K562 (cell line): ENCODE data around the gene HES4. TPM values are rescaled to one million over a fixed set of nuclear protein-coding genes. Genes with fewer than 3 reads are reported as not detected.

Experiments used
- BCOR ChIP-seq: fragments of 450-650 bp; IDR thresholded peaks from 2 replicates; pipeline ENCODE4 v1.6.1; 2016
- JUN ChIP-seq, 2 experiments: sonication (generic) in 1 of 2; formaldehyde crosslinking in 1 of 2; IDR thresholded peaks; 2 replicates each; pipeline versions ENCODE4 v1.6.1 to v1.8.0; 2012 to 2022; ENCODE audit warnings: borderline replicate concordance in 2 of 2, mild to moderate bottlenecking in 2 of 2, improper control_type of control experiment in 1 of 2, low read depth in 1 of 2, low read length in 1 of 2, missing genetic modification reagents in 1 of 2
- KLF10 ChIP-seq: fragments of 250-450 bp; sonication (Bioruptor Pico); IDR thresholded peaks from 2 replicates; pipeline ENCODE4 v1.6.1; 2021; ENCODE audit warnings: matching md5 sums
- SP1 ChIP-seq: sonication (generic); formaldehyde crosslinking; IDR thresholded peaks from 2 replicates; pipeline ENCODE4 v1.8.1; 2022; ENCODE audit warnings: mild to moderate bottlenecking, missing genetic modification reagents
- ZFPM2 ChIP-seq: fragments of 250-450 bp; sonication (Bioruptor Pico); IDR thresholded peaks from 2 replicates; pipeline ENCODE4 v1.5.1; 2022; ENCODE audit warnings: mild to moderate bottlenecking
- polyA plus RNA-seq, 8 experiments: library from polyadenylated mRNA; depleted of rRNA in 4 of 8; stranded (reverse) in 5 of 8; unstranded in 3 of 8; fragments of >200 nt; fragmentation: Nextera tagmentation in 2 of 8; fragmentation: Illumina TruSeq in 1 of 8; extraction: Ambion mirVana in 2 of 8; extraction: Trizol in 1 of 8; gene quantifications; 2 replicates each; pipeline versions ENCODE4 v1.2.1 to v1.2.3, GENCODE V29; 2011 to 2014; ENCODE audit warnings: inconsistent platforms in 1 of 8, missing spikeins in 1 of 8
- total RNA-seq, 7 experiments: library from RNA; depleted of rRNA in 6 of 7; stranded (reverse); fragments of >200 nt in 6 of 7; fragmentation: Illumina TruSeq in 2 of 7; extraction: Trizol in 2 of 7; gene quantifications; 2 replicates each; pipeline versions ENCODE4 v1.2.1 to v1.2.3, GENCODE V29; 2011 to 2021; ENCODE audit warnings: low replicate concordance in 1 of 7
- TF ChIP-seq, protein P1 (sequence below): fragments of 450-650 bp; IDR thresholded peaks from 2 replicates; pipeline ENCODE4 v1.6.1; 2016; ENCODE audit warnings: mild to moderate bottlenecking, moderate library complexity
- TF ChIP-seq, protein P2 (sequence below): fragments of 150-350 bp; conservative IDR thresholded peaks from 2 replicates; pipeline ENCODE4 v1.6.1; 2014; ENCODE audit warnings: low read length
- TF ChIP-seq, protein P3 (sequence below): IDR thresholded peaks from 3 replicates; pipeline ENCODE4 v1.6.1; 2011; ENCODE audit warnings: borderline replicate concordance, mild to moderate bottlenecking, moderate library complexity; ENCODE audit not compliant: insufficient read length; ENCODE audit errors: extremely low read depth

Gene HES4
- total and polyA plus RNA-seq, 9 of the 15 experiments (the other 6 are each of a cell fraction or from before 2014, with no cell fraction given): 0.21 to 43.7 (median 5.3) TPM; not detected in 2

DNA sequence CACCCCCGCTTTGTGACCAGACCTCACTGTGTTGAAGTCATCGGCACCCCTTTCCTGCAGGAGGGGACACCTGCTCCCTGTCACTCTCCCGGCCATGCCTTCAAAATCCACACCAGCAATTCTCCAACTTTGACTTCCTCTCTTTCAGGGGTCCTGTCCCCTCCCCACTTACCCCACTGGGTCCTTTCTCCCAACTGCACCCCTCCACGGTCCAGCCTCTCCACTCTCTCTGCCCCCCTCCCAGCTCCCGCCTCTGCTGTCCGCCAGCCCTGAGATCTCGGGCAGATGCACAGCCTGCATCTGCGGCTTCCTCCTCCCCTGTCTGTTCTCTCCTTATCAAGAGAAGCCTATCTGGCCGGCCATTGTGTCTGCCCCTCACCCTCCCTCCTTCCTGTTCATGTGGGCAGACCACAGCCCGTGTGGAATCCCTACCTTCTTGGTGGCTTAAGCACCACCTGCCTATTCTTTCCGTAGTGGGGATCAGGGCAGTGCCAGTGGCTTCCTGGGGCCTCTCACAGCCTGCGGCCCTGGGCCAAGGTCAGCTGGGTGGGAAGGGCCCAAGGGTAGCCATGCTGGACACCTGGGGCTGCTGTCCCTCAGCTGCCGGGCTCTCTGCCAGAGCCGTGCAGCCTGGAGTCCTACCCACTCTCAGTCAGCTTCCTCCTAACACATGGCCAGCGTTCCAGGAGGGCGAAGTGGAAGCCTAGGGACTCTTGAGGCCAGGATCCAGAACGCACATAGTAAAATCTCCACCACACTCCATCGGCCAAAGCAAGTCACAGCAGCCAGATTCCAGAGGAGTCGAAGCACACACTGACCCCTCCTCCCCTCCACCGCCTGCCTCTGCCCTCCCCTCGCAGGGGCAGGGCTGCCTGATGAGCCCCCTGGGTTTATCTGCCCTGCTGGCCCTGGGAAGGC, 5.1 kb upstream of the HES4 start (continued):
- TF ChIP-seq, protein P1, sequence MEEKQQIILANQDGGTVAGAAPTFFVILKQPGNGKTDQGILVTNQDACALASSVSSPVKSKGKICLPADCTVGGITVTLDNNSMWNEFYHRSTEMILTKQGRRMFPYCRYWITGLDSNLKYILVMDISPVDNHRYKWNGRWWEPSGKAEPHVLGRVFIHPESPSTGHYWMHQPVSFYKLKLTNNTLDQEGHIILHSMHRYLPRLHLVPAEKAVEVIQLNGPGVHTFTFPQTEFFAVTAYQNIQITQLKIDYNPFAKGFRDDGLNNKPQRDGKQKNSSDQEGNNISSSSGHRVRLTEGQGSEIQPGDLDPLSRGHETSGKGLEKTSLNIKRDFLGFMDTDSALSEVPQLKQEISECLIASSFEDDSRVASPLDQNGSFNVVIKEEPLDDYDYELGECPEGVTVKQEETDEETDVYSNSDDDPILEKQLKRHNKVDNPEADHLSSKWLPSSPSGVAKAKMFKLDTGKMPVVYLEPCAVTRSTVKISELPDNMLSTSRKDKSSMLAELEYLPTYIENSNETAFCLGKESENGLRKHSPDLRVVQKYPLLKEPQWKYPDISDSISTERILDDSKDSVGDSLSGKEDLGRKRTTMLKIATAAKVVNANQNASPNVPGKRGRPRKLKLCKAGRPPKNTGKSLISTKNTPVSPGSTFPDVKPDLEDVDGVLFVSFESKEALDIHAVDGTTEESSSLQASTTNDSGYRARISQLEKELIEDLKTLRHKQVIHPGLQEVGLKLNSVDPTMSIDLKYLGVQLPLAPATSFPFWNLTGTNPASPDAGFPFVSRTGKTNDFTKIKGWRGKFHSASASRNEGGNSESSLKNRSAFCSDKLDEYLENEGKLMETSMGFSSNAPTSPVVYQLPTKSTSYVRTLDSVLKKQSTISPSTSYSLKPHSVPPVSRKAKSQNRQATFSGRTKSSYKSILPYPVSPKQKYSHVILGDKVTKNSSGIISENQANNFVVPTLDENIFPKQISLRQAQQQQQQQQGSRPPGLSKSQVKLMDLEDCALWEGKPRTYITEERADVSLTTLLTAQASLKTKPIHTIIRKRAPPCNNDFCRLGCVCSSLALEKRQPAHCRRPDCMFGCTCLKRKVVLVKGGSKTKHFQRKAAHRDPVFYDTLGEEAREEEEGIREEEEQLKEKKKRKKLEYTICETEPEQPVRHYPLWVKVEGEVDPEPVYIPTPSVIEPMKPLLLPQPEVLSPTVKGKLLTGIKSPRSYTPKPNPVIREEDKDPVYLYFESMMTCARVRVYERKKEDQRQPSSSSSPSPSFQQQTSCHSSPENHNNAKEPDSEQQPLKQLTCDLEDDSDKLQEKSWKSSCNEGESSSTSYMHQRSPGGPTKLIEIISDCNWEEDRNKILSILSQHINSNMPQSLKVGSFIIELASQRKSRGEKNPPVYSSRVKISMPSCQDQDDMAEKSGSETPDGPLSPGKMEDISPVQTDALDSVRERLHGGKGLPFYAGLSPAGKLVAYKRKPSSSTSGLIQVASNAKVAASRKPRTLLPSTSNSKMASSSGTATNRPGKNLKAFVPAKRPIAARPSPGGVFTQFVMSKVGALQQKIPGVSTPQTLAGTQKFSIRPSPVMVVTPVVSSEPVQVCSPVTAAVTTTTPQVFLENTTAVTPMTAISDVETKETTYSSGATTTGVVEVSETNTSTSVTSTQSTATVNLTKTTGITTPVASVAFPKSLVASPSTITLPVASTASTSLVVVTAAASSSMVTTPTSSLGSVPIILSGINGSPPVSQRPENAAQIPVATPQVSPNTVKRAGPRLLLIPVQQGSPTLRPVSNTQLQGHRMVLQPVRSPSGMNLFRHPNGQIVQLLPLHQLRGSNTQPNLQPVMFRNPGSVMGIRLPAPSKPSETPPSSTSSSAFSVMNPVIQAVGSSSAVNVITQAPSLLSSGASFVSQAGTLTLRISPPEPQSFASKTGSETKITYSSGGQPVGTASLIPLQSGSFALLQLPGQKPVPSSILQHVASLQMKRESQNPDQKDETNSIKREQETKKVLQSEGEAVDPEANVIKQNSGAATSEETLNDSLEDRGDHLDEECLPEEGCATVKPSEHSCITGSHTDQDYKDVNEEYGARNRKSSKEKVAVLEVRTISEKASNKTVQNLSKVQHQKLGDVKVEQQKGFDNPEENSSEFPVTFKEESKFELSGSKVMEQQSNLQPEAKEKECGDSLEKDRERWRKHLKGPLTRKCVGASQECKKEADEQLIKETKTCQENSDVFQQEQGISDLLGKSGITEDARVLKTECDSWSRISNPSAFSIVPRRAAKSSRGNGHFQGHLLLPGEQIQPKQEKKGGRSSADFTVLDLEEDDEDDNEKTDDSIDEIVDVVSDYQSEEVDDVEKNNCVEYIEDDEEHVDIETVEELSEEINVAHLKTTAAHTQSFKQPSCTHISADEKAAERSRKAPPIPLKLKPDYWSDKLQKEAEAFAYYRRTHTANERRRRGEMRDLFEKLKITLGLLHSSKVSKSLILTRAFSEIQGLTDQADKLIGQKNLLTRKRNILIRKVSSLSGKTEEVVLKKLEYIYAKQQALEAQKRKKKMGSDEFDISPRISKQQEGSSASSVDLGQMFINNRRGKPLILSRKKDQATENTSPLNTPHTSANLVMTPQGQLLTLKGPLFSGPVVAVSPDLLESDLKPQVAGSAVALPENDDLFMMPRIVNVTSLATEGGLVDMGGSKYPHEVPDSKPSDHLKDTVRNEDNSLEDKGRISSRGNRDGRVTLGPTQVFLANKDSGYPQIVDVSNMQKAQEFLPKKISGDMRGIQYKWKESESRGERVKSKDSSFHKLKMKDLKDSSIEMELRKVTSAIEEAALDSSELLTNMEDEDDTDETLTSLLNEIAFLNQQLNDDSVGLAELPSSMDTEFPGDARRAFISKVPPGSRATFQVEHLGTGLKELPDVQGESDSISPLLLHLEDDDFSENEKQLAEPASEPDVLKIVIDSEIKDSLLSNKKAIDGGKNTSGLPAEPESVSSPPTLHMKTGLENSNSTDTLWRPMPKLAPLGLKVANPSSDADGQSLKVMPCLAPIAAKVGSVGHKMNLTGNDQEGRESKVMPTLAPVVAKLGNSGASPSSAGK: peak; percentile 54
- TF ChIP-seq, protein P2, sequence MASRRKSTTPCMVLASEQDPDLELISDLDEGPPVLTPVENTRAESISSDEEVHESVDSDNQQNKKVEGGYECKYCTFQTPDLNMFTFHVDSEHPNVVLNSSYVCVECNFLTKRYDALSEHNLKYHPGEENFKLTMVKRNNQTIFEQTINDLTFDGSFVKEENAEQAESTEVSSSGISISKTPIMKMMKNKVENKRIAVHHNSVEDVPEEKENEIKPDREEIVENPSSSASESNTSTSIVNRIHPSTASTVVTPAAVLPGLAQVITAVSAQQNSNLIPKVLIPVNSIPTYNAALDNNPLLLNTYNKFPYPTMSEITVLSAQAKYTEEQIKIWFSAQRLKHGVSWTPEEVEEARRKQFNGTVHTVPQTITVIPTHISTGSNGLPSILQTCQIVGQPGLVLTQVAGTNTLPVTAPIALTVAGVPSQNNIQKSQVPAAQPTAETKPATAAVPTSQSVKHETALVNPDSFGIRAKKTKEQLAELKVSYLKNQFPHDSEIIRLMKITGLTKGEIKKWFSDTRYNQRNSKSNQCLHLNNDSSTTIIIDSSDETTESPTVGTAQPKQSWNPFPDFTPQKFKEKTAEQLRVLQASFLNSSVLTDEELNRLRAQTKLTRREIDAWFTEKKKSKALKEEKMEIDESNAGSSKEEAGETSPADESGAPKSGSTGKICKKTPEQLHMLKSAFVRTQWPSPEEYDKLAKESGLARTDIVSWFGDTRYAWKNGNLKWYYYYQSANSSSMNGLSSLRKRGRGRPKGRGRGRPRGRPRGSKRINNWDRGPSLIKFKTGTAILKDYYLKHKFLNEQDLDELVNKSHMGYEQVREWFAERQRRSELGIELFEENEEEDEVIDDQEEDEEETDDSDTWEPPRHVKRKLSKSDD: no peak
- TF ChIP-seq SP1 (CRISPR knock-in tag) (peak; percentile 31; the same call in 1 of the 2 replicates), ZFPM2 (no peak), BCOR (peak; percentile 58), KLF10 (CRISPR knock-in tag) (no peak), JUN (IDR thresholded peaks at IDR 0.05; ENCODE audit: borderline replicate concordance, low read depth, low read length) (no peak), JUN (CRISPR knock-in tag; IDR thresholded peaks at IDR 0.05; ENCODE audit: borderline replicate concordance) (no peak)
- TF ChIP-seq, protein P3, sequence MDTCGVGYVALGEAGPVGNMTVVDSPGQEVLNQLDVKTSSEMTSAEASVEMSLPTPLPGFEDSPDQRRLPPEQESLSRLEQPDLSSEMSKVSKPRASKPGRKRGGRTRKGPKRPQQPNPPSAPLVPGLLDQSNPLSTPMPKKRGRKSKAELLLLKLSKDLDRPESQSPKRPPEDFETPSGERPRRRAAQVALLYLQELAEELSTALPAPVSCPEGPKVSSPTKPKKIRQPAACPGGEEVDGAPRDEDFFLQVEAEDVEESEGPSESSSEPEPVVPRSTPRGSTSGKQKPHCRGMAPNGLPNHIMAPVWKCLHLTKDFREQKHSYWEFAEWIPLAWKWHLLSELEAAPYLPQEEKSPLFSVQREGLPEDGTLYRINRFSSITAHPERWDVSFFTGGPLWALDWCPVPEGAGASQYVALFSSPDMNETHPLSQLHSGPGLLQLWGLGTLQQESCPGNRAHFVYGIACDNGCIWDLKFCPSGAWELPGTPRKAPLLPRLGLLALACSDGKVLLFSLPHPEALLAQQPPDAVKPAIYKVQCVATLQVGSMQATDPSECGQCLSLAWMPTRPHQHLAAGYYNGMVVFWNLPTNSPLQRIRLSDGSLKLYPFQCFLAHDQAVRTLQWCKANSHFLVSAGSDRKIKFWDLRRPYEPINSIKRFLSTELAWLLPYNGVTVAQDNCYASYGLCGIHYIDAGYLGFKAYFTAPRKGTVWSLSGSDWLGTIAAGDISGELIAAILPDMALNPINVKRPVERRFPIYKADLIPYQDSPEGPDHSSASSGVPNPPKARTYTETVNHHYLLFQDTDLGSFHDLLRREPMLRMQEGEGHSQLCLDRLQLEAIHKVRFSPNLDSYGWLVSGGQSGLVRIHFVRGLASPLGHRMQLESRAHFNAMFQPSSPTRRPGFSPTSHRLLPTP: no peak
